Astrocyte of the cerebellum (primary cell): ENCODE data around the gene STH.

Experiments used
- DNase-seq: peaks from one replicate; pipeline ENCODE4 v3.0.0-alpha.2; 2011; ENCODE audit warnings: low read depth
- H3K4me3 ChIP-seq: 2 replicates; pipeline ENCODE4 v1.5.1; 2011; ENCODE audit warnings: mild to moderate bottlenecking, low read depth, low read length, moderate library complexity
- CTCF ChIP-seq: IDR thresholded peaks from 2 replicates; pipeline ENCODE4 v1.5.1; 2012; ENCODE audit warnings: low read length, low read depth, moderate library complexity, mild to moderate bottlenecking; ENCODE audit errors: missing control alignments
- in situ Hi-C: cut with HindIII; loops from 2 replicates; pipeline ENCODE4 v1.10.0; 2017; ENCODE audit warnings: low sequenced_read_pairs

Gene STH

DNA sequence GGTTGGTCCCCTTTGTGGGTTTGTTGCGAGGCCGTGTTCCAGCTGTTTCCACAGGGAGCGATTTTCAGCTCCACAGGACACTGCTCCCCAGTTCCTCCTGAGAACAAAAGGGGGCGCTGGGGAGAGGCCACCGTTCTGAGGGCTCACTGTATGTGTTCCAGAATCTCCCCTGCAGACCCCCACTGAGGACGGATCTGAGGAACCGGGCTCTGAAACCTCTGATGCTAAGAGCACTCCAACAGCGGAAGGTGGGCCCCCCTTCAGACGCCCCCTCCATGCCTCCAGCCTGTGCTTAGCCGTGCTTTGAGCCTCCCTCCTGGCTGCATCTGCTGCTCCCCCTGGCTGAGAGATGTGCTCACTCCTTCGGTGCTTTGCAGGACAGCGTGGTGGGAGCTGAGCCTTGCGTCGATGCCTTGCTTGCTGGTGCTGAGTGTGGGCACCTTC is 27.3 kb upstream of the STH start:
- DNase-seq: no peak
- in situ Hi-C loops: no loop called here
- no peak overlapping the region for H3K4me3 ChIP-seq
- no peak for TF ChIP-seq CTCF

DNA sequence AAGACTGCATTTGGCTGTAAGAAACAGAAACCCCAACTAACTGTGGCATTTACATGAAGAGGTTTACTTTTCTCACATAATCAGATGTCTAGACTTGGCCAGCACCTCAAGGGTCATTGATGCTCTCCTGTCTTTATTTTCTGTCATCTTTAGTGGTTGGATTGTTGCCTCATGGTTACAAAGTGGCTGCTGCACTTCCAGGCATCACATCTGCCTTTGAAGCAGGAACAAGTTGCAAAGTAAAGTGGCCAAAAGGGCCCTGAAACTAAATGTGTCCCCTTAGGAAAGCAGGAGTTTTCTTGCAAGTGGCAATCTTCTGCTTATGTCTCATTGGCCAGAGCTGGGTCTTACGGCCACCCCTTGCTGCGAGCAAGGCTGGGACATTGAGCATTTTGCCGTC is 26.5 kb upstream of the STH start:
- no peak for TF ChIP-seq CTCF

GRCh38 chr17:45973099-45973780 is 25.8 kb upstream of the STH start:
- in situ Hi-C loops: no loop called here

More for the DNA sequence above, 26.5 kb upstream of the STH start:
- DNase-seq: no peak
- in situ Hi-C loops: no loop called here
- H3K4me3 ChIP-seq: no peak overlapping the region

GRCh38 chr17:45973946-45974859 is 24.8 kb upstream of the STH start:
- in situ Hi-C loops: no loop called here

More at GRCh38 chr17:45973099-45973780, 25.8 kb upstream of the STH start:
- no peak for DNase-seq
- no peak for TF ChIP-seq CTCF
- H3K4me3 ChIP-seq: no peak overlapping the region

DNA sequence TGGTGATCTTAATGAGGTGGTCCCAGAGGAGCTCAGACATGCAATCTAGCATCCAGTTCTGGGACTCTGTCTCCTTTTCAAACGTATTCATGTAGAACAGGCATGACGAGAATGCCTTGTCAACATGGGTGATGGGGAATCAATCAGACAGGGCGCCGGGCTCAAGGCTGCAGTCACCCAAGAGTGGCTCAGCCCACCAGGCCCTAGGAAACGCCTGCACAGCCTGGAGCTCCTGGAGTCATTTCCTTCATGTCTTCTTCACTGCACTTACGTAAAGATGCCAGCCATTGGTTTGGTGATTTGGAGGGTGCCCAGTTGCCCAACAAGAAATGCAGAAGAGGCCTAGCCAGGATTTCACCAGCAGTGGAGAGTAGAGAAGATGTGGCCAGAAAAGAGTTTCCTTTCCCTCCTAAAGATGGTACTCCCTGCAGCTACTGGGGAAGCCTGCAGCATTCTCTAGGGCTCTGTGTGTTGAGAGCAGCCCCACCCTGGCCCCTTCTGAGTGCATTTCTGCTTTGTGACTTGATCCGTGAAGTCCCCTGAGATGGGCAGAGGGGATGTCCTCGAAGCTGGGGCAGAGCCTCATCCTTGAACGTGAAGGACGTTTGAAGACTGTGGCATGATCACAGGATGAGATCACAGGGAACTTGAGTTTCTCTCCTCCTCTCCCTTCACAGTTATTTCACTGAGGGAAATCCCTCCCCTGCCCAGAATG is 24.0 kb upstream of the STH start:
- H3K4me3 ChIP-seq: no peak overlapping the region
- no peak for TF ChIP-seq CTCF
- no peak for DNase-seq
- in situ Hi-C loops: no loop called here

More at GRCh38 chr17:45973946-45974859, 24.8 kb upstream of the STH start:
- no peak overlapping the region for H3K4me3 ChIP-seq
- TF ChIP-seq CTCF: no peak
- no peak for DNase-seq

DNA sequence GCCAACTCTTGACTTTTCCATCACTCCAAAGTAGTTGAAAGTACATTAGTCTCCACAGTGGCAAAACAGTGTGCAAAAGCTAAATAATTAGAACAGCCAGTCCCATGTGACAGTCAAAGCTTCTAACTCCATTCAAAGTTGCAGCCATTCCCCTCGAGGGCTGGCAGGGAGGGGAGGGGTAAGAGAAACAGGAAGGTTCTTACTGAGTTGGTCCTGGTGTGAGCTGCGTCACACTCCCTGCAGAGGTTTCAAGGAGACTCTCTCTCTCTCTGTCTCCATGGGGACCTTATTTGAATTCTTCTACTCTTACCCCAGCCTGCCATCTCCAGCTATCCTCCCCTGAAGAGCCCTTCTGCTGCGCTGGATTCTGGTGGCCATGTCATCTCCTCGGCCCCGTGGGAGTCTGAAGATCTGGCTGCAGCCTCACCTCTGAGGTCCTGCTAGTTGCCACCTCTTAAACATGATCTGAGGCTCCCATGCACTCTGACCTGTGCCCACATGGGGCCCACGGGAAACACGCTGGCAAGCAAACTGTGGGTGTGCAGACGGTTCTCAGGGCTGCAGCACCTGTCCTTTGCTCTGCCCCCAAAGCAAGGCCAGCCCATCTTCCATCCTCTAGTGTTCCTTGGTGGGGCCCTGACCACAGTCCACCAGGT is 23.3 kb upstream of the STH start:
- in situ Hi-C loops: no loop called here
- H3K4me3 ChIP-seq: no peak overlapping the region
- TF ChIP-seq CTCF: no peak
- DNase-seq: no peak
